ENCODE measurements around the gene ACR.
A peak's percentile ranks its signal among the peaks of the same experiment; 100 is the strongest.
"Not testable (repeated sequence)": the region's sequence is repeated elsewhere in the genome, so short reads cannot be mapped to it uniquely, and the experiment has no call there.

ACR gene

DNA sequence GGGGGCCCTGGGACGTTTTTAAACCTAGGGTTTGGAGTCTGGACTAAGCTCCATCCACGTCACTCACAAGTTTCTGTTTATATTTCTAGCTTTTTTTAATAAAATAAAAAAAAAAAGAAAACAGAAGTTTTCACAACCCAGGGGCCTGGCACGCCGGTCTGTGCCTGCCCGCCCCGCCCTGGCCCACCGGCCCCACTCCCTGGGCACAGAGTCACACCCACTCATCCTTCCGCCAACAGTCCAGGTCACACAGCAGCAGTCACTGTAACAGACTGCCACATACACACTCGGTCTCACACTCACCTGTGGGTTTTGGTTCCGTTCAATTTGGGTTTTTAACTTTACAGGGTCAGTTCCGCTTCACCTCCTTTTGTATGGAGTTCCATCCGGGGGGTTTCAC is 5.3 kb upstream of the ACR start:
- no peak for DNase-seq (ENCODE audit: low read depth)

DNA sequence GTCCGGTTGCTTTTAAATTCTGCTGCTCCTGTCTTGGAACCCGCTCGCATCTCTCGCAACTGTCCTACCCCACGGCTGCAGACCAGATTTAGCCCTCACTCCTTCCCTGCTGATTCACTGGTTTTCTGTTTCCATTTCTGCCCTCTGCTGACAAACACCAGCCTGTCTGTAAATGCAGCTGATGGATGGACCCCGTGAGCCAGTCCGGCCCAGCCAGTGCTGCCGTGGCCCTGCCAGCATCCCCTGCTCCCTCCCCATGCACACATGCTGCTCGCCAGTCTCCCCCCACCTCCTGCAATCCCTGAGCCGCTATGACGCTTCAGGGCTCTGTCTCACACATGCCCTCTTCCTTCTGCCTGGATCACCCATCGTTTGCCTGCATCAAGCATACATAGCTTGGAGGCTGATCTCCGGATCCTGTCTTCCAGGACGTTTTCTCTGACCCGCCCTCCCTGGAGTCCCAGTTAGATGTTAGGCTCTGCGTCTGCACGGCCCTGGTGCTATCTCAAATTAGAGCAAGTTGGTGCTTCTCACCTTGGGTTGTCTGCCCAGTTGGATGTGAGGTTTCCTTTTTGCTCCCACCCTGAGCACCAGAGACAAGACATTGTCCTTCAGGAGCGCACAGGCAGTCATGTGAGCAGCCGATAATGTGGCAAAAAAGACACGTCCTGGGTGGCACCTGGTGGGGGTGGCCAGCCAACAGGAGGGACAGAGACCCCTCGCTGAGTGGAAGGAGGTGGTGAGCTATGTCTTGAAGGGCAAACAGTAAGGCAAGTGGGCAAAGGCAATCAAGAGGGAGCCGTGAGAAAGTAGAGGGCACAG is 4.3 kb upstream of the ACR start:
- no peak for DNase-seq (ENCODE audit: low read depth)

DNA sequence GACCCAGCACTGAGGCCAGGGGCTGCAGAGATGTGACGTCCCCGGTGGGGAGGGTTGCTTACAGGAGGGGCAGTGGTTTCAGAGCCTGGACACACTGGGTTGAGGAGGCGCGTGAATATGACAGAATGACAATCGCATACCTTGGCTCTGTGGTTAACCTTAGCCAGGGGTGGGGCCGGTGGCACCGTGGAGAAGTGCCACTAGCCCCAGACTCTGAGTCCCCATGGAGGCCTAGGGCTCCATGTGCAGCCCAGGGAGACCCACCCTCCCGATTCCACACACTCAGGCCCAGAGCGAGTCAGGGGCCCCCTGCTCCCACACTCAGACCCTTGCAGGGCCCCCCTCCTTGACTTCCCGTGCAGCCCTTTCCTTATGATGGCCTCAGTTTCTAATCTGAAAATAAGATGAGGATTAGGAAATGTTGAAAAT is 3.6 kb upstream of the ACR start:
- DNase-seq (ENCODE audit: low read depth), result no peak

DNA sequence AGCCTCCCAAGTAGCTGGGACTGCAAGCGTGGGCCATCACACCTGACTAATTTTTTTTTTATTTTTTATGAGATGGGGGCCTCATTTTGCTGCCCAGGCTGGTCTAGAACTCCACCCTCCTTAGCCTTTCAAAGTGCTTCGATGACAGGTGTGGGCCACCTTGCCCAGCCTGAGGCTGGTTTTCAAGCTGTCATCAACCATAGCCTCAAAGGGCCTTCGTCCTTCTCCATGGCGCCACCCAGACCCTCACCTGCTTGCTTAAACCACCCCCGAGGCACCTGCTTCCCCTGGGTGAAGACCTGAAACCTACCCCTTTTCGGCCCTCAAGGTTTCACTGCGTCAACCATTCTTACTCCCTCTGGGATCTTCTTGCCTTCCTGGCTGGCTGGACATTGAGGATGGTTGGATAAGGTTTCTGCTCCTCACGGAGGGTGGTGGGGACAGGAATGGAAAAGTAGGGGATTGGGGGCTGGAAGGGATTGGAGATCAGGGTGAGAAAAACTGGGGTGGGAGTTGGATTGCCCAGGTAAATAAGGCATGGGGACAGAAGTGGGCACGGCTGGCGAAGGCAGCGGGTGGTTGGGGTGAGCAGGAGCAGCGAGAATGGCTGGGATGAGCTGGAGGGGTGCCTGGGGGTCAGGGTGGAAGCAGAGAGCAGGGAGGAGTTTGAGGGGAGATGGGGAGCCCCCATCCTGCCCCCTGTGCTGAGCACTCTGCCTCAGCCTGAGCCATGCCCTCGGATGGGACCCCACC is 2.8 kb upstream of the ACR start:
- DNase-seq (ENCODE audit: low read depth), result no peak

DNA sequence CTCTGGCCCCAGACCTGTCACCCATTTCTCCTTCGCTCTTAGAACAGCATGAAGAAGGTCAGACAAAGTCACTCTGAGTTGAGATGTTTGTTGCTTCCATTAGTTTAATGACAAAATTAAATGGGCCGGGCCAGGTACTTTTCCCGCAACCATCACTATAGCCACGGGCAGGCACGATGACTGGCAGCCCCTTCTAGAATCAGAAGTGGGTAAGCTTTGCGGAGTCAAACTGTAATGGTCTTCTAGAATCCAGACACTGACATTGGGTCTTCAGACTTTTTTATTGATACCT is 2.3 kb upstream of the ACR start:
- DNase-seq (ENCODE audit: low read depth), result no peak

DNA sequence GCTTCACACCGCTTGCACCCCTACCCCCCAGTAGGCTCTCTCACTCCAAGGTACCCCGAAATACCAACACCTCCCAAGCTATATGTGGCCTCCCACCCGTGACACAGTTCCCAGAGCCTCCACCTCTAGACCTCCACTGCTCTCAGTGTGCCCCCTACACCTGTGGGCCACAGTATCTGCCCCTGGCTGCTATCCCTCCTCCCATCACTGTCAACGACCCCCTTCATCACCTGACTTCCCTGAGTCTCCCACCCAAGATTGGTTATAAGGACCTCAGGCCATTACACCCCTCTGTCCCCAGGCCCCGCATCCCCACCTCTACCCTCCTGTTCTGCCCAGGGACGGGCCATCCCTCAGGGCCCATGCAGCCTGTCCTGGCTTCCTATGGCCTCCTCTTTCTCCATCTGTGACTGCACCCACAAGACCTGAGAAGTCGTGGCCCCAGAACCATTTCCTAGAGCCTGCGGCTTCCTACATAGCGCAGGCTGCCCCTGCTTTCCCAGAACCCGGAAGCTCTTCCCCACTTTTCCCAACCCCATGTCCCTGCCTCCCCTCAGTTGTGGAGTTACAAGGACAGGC is 734 bp downstream of the ACR start:
- DNase-seq (ENCODE audit: low read depth), result no peak

DNA sequence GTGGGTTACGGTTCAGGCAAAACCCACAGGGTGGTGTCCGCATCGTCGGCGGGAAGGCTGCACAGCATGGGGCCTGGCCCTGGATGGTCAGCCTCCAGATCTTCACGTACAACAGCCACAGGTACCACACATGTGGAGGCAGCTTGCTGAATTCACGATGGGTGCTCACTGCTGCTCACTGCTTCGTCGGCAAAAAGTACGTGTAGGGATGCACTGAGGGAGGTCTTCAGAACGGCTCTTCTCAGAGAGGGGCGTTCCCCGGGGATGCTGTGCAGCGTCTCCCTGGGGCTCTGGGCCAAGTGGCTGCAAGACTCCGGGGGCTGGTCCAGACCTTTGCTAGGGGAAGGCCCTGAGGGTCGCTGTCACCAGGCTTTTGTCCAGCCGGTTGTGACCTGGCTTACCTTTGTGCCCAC is 1.3 kb downstream of the ACR start:
- no peak for DNase-seq (ENCODE audit: low read depth)

DNA sequence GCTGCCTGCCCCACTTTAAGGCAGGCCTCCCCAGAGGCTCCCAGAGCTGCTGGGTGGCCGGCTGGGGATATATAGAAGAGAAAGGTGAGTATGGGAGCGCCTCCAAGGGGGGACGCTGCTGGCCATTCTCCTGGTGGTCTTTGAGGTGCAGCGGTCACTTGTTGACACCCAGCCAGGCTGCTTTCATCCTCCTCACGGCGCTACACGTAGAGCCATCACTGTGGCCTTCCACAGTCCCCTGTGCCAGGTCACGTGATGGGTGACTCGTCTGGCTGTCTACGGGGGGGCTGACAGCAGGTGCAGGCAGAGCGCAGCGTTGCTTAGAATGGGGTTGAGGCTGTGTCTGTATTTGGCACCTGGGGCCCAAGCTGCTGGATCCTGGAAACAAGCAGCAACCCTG is 1.9 kb downstream of the ACR start:
- DNase-seq (ENCODE audit: low read depth), result no peak

DNA sequence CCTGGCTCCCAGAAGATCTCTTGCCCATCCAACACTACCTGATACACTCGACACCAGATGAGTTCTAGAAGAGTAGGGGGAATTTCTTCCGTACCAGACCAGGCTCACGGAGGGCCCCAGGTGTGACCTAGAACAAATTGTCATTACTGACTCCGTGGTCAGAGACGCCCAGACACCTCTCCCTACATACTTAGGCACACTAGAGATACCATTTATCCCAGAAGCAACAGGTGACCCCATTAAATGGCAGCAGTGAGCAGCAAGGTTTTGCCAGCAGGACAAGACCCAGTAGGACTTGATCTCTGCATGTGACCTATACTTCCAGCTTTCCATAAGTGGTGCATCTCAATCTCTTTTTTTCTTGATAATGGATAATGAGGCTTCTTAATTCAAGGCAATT is 2.7 kb downstream of the ACR start:
- not testable (repeated sequence) for DNase-seq (ENCODE audit: low read depth)

DNA sequence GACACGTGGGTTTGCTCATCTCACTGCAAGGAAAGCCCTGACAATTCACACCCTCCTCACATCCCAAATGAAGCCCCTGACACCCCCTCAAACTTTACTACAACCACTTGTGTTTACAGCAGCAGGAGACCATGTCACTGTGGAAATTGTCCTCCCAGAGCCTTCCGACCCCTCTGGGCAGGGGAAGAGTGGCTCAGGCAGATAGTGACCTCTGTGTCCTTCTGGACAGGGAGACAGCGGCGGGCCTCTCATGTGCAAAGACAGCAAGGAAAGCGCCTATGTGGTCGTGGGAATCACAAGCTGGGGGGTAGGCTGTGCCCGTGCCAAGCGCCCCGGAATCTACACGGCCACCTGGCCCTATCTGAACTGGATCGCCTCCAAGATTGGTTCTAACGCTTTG is 6.4 kb downstream of the ACR start:
- DNase-seq (ENCODE audit: low read depth), result not testable (repeated sequence)

DNA sequence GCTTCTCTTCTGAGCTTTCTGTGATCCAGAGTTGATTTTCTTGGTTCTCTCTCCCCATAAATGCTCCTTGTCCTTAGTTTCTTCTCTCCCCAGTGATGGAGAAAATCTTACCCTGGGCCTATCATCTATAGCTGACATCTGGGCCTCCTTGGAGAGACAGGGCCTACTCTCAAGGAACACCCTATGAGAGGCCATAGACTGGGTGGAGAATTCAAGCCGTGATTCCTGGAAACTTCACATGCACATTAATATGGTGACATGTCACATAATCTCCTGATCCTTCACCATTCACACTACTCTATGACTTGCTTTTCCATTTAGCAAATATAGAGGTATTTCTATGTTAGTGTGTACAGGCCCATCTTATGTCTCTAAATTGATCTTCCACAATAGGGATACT is 9.5 kb downstream of the ACR start:
- DNase-seq (ENCODE audit: low read depth), result not testable (repeated sequence)

DNA sequence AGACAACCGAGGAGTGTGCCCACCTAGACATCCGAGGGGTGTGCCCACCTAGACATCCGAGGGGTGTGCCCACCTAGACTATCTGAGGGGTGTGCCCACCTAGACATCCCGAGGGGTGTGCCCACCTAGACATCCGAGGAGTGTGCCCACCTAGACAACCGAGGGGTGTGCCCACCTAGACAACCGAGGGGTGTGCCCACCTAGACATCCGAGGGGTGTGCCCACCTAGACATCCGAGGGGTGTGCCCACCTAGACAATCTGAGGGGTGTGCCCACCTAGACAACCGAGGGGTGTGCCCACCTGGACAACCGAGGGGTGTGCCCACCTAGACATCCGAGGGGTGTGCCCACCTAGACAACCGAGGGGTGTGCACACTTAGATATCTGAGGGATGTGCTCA is 10.6 kb downstream of the ACR start:
- not testable (repeated sequence) for DNase-seq (ENCODE audit: low read depth)

DNA sequence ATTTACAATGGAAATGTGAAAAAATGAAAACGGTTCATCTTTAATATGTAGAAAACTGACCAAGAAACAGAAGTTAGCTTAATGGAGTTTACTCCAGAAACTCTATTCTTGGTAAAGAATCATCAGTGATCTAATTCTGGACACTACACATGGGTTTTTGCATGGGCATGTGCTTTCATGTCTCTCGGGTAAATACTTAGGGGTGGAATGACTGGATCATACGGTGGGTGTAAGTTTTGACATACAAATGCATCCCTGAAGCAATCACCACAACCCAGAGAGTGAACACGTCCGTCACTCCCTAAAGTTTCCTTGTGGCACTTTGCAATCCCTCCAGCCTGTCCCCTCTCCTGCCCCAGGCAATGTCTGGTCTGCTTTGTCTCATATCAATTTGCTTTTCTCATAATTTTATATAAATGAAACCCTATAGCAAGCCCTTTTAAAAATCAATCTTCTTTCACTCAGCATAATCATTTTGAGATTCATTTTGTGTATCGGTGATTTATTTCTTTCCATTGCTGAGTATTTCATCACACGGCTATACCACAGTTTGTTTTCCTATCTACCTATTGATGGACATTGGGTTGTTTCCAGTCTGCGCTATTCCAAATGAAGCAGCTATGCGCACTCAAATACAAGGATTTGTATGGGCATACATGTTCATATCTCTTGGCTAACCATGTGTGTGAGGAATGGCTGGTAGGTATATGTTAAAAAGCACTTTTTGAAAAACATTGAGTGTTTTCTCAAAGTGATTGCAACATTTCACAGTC is 11.5 kb downstream of the ACR start:
- not testable (repeated sequence) for DNase-seq (ENCODE audit: low read depth)

DNA sequence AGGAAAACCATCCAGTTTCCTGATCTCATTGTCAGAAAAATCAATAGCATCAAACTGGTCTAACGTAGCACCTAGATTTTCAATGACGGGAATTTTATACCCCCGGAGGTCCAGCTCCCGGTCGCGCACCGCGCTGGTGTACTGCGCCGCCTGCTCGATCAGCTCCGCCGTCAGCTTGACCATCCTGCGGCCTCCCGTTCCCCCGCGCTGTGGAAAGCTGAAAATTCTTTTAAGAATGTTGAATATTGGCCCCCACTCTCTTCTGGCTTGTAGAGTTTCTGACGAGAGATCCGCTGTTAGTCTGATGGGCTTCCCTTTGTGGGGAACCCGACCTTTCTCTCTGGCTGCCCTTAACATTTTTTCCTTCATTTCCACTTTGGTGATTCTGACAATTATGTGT is 17.2 kb downstream of the ACR start:
- not testable (repeated sequence) for DNase-seq (ENCODE audit: low read depth)

DNA sequence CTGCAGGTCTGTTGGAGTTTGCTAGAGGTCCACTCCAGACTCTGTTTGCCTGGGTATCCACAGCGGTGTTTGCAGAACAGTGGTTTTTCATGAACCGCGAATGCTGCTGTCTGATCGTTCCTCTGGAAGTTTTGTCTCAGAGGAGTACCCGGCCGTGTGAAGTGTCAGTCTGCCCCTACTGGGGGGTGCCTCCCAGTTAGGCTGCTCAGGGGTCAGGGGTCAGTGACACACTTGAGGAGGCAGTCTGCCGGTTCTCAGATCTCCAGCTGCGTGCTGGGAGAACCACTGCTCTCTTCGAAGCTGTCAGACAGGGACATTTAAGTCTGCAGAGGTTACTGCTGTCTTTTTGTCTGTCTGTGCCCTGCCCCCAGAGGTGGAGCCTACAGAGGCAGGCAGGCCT is 18.4 kb downstream of the ACR start:
- DNase-seq (ENCODE audit: low read depth), result not testable (repeated sequence)

DNA sequence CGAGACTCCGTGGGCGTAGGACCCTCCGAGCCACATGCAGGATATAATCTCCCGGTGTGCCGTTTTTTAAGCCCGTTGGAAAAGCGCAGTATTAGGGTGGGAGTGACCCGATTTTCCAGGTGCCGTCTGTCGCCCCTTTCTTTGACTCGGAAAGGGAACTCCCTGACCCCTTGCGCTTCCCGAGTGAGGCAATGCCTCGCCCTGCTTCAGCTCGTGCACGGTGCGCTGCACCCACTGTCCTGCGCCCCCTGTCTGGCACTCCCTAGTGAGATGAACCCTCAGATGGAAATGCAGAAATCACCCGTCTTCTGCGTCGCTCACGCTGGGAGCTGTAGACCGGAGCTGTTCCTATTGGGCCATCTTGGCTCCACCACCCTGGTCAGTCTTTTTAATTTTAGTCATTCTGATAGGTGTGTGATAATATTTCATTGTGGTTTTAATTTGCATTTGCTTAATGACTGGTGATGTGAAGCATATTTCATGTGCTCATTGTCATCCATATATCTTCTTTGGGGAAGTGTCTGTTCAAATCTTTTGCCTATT is 19.0 kb downstream of the ACR start:
- peak; percentile 18 for DNase-seq (ENCODE audit: low read depth)

DNA sequence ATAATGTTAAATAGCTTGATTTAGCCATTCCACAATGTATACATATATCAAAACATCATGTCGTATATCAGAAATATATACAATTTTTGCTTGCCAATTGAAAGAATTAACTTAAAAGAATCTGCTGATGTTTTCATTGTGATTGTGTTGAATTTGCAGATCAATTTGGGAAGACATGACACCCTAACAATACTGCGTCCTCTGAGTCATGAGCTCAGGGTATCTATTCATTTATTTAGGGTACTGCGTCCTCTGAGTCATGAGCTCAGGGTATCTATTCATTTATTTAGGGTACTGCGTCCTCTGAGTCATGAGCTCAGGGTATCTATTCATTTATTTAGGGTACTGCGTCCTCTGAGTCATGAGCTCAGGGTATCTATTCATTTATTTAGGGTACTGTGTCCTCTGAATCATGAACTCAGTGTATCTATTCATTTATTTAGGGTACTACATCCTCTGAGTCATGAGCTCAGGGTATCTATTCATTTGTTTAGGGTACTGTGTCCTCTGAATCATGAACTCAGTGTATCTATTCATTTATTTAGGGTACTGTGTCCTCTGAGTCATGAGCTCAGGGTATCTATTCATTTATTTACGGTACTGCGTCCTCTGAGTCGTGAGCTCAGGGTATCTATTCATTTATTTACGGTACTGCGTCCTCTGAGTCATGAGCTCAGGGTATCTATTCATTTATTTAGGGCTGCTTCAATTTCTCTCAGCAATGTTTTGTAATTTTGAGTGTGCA is 21.8 kb downstream of the ACR start:
- DNase-seq (ENCODE audit: low read depth), result not testable (repeated sequence)

DNA sequence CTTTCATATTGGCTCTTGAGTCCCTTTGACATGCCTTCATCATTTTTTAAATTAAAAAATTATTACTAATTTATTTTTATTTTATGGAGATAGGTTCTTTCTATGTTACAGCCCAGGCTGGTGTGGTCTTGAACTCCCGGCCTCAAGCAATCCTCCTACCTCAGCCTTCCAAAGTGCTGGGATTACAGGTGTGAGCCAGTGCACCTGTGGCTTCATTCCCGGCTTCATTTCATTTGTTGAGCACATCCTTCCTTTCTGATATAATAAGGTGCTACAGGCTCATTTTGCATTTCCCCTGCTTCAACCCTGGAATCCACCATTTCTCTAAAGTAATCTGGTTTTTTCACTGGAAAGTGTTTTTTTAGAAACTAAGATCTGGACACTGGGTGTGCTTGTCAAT is 23.8 kb downstream of the ACR start:
- not testable (repeated sequence) for DNase-seq (ENCODE audit: low read depth)

DNA sequence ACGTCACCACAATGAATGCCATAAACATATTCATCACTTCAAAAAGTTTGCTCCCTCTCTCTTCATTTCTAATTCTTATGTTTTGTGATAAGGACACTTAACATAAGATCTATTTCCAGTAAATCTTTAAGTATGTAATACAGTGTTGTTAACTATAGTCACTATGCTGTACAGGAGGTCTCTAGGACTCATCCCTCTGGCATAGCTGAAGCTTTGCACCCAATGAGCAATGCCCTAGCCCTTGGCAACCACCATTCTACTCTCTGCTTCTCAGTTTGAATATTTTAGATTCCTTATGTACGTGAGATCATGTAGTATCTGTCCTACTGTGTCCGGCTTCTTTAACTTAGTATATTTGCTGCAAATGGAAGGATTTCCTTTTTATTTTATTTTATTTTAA is 26.3 kb downstream of the ACR start:
- not testable (repeated sequence) for DNase-seq (ENCODE audit: low read depth)

DNA sequence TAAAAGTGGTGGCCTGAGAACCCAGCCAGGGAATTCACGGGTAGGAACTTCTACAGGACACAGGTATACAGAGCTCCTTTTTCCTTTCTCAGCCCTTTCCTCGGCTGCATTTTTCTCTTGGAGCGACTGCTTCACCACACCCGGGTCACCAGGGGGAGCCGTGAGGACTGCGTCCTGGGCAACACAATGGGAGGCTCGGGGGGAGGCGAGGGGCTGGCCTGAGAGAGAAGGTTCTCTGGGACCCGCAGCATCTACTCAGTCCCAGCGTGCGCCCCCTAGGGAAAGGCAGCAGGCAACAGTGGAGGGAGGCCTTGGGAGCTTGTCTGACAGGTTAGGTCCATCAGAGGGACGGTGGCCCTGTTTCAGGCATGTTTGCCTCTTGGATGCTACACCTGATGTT is 37.1 kb downstream of the ACR start:
- DNase-seq (ENCODE audit: low read depth), result not testable (repeated sequence)

DNA sequence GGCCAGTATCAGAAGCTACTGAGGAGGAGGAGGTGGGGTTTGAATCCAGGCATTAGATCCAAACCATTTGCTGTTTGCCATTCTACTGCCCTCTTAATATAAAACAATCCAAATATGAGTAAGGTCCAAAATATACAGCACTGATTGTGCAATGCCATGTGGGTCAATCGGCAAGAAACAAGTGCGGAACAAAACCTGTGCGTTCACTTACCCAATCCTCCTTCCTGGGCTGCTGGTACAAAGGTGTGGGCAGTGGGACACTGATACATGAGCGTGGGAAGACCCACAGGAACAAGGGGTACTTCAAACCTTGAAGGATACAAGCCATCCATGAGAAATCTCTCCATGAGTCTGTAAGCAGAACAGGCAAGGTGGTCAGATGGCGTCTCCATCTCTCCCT is 39.6 kb downstream of the ACR start:
- not testable (repeated sequence) for DNase-seq (ENCODE audit: low read depth)

Data from stimulated activated CD8-positive, alpha-beta memory T cell treated with anti-CD3 and anti-CD28 coated beads, Interleukin-7, amount 100 ng/mL, for 24 hours (primary cell).